ENCODE data around the gene RTL10. TPM values are rescaled to one million over a fixed set of nuclear protein-coding genes. Genes with fewer than 3 reads are reported as not detected.
A peak's percentile ranks its signal among the peaks of the same experiment; 100 is the strongest.

The RTL10 gene
- total RNA-seq, 2 donors from 2014 or later, result 20.6 to 22.2 TPM

DNA sequence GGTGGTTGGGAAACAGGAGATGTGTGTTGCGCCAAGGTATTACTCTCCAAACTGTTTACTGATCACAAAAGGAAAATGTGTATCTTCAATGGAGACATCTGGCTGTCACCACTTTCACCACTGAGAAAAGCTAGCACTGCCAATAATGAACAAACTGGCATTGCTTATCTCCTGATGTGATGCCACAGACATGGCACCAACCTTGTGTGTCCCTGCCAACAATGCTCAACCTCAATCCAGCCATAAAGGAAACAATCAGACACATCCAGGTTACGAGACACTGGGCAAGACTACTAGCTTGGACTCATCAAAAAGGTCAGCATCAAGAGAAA is 28.1 kb downstream of the RTL10 start:
- Histone ChIP-seq H3K27me3 (ENCODE audit: control insufficient read depth, insufficient read depth, low read length, poor library complexity, severe bottlenecking) (no peaks in the 10 kb centered on the region), H3K4me3 (ENCODE audit: low read length) (no peak overlapping the region), H3K27ac (ENCODE audit: low read depth, low read length) (no peak overlapping the region), H3K9me3 (ENCODE audit: control insufficient read depth, low read length) (peaks cover 8% of the 10 kb centered on the region), H3K9ac (ENCODE audit: extremely low read depth, low read length, poor library complexity, severe bottlenecking) (no peak overlapping the region), H3K36me3 (ENCODE audit: control insufficient read depth, insufficient read depth, low read length) (no peaks in the 10 kb centered on the region), H3K4me1 (ENCODE audit: control insufficient read depth, insufficient read depth, low read length) (no peaks in the 10 kb centered on the region)
- Mint-ChIP-seq H3K9me3 (no peaks in the 10 kb centered on the region), H3K4me1 (no peaks in the 10 kb centered on the region), H3K4me3 (no peak overlapping the region), H3K27ac (no peak overlapping the region), H3K27me3 (ENCODE audit: insufficient read depth) (no peaks in the 10 kb centered on the region), H3K36me3 (ENCODE audit: low read depth) (peaks cover 6% of the 10 kb centered on the region)
- TF ChIP-seq, protein P1, sequence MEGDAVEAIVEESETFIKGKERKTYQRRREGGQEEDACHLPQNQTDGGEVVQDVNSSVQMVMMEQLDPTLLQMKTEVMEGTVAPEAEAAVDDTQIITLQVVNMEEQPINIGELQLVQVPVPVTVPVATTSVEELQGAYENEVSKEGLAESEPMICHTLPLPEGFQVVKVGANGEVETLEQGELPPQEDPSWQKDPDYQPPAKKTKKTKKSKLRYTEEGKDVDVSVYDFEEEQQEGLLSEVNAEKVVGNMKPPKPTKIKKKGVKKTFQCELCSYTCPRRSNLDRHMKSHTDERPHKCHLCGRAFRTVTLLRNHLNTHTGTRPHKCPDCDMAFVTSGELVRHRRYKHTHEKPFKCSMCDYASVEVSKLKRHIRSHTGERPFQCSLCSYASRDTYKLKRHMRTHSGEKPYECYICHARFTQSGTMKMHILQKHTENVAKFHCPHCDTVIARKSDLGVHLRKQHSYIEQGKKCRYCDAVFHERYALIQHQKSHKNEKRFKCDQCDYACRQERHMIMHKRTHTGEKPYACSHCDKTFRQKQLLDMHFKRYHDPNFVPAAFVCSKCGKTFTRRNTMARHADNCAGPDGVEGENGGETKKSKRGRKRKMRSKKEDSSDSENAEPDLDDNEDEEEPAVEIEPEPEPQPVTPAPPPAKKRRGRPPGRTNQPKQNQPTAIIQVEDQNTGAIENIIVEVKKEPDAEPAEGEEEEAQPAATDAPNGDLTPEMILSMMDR (conservative IDR thresholded peaks at IDR 0.05), result no peak
- 0% methylated on average over 2 of the region's 2 CpGs for WGBS, 2 experiments (ENCODE audit: insufficient coverage in 1 of 2, insufficient read length in 1 of 2)
- no peak for DNase-seq

DNA sequence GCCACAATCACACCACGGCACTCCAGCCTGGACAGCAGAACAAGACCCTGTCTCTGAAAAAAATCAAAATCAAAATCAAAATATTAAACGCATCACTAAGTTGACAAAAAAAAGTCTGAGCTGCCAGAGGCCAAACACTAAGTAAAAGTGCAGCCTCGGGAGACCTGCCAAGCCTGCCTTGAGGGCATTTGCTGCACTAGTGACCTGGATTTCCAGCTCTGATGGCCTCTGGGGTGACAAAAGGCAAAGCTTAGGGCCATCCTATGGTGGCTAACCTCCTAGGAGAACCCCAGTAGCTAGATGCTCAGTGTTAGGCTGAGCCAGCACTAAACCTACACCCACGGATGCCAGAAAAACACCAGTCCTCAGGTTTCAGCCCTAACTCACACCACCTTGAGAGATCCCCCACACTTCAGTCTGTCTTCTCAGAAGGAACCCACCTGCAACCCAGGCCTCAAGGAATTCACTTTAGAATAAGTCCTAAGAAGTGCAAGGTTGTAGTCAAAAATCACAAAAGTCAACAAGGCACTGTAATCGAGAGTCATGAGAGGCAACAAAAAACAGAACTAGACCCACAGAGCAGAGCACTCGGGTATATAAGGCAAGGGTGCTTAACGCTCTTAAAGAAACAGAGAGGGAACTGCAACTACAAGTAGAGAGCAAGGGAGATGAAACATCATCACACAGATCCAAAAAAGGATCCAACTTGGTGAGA is 28.6 kb downstream of the RTL10 start:
- H3K9me3 Mint-ChIP-seq, result no peaks in the 10 kb centered on the region
- 90 to 92% methylated on average over 6 to 7 of the region's 7 CpGs for WGBS, 2 experiments (ENCODE audit: insufficient coverage in 1 of 2, insufficient read length in 1 of 2)
- no peak overlapping the region for H3K4me3 Mint-ChIP-seq
- Histone ChIP-seq H3K4me3 (ENCODE audit: low read length) (no peak overlapping the region), H3K36me3 (ENCODE audit: control insufficient read depth, insufficient read depth, low read length) (no peaks in the 10 kb centered on the region), H3K9ac (ENCODE audit: extremely low read depth, low read length, poor library complexity, severe bottlenecking) (no peak overlapping the region), H3K27me3 (ENCODE audit: control insufficient read depth, insufficient read depth, low read length, poor library complexity, severe bottlenecking) (no peaks in the 10 kb centered on the region), H3K4me1 (ENCODE audit: control insufficient read depth, insufficient read depth, low read length) (no peaks in the 10 kb centered on the region), H3K9me3 (ENCODE audit: control insufficient read depth, low read length) (peaks cover 8% of the 10 kb centered on the region), H3K27ac (ENCODE audit: low read depth, low read length) (no peak overlapping the region)
- no peaks in the 10 kb centered on the region for H3K4me1 Mint-ChIP-seq
- H3K36me3 Mint-ChIP-seq (ENCODE audit: low read depth), result peaks cover 6% of the 10 kb centered on the region
- peak; percentile 5 for DNase-seq
- H3K27ac Mint-ChIP-seq, result no peak overlapping the region
- H3K27me3 Mint-ChIP-seq (ENCODE audit: insufficient read depth), result no peaks in the 10 kb centered on the region
- TF ChIP-seq, protein P1 (conservative IDR thresholded peaks at IDR 0.05), result no peak

DNA sequence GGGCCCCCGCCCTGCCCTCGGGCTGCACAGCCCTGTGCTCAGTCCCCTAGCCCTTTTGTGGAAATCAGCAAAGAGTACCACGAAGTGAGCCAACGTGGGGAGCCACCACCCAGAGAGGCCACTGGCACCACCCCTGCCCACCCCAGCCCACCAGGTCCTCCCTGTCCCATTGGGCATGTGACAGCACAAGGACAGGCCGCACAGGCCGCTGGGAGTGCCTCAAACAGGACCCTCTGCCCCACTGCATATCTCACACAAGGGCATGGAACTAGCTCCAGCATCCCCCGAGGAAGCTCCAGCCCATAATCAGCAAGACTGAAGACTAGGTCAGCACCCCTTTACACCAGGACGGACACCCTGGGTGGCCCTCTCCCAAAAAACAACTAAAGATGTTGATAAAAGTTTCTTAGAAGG is 29.7 kb downstream of the RTL10 start:
- TF ChIP-seq, protein P1 (conservative IDR thresholded peaks at IDR 0.05), result no peak
- H3K27me3 ChIP-seq (ENCODE audit: control insufficient read depth, insufficient read depth, low read length, poor library complexity, severe bottlenecking), result no peaks in the 10 kb centered on the region
- no peaks in the 10 kb centered on the region for H3K27me3 Mint-ChIP-seq (ENCODE audit: insufficient read depth)
- no peak overlapping the region for H3K9ac ChIP-seq (ENCODE audit: extremely low read depth, low read length, poor library complexity, severe bottlenecking)
- peaks cover 8% of the 10 kb centered on the region for H3K9me3 ChIP-seq (ENCODE audit: control insufficient read depth, low read length)
- no peak overlapping the region for H3K27ac Mint-ChIP-seq
- H3K4me3 ChIP-seq (ENCODE audit: low read length), result no peak overlapping the region
- no peaks in the 10 kb centered on the region for H3K36me3 ChIP-seq (ENCODE audit: control insufficient read depth, insufficient read depth, low read length)
- H3K27ac ChIP-seq (ENCODE audit: low read depth, low read length), result no peak overlapping the region
- H3K9me3 Mint-ChIP-seq, result no peaks in the 10 kb centered on the region
- DNase-seq, result no peak
- H3K36me3 Mint-ChIP-seq (ENCODE audit: low read depth), result peaks cover 6% of the 10 kb centered on the region
- no peaks in the 10 kb centered on the region for H3K4me1 ChIP-seq (ENCODE audit: control insufficient read depth, insufficient read depth, low read length)
- WGBS, 2 experiments (ENCODE audit: insufficient coverage in 1 of 2, insufficient read length in 1 of 2), result 88 to 90% methylated on average over 2 to 8 of the region's 8 CpGs
- no peaks in the 10 kb centered on the region for H3K4me1 Mint-ChIP-seq
- no peak overlapping the region for H3K4me3 Mint-ChIP-seq
